22Rv1 (cell line): ENCODE measurements around the gene EEA1.

Experiments used
- ZFX ChIP-seq: fragments of 450-650 bp; IDR thresholded peaks from 2 replicates; pipeline ENCODE4 v1.6.1; 2017; ENCODE audit warnings: antibody characterized with exemption, borderline replicate concordance
- TF ChIP-seq, protein P1 (sequence below): fragments of 450-650 bp; IDR thresholded peaks from 2 replicates; pipeline ENCODE4 v1.5.1; 2017; ENCODE audit warnings: mild to moderate bottlenecking

DNA sequence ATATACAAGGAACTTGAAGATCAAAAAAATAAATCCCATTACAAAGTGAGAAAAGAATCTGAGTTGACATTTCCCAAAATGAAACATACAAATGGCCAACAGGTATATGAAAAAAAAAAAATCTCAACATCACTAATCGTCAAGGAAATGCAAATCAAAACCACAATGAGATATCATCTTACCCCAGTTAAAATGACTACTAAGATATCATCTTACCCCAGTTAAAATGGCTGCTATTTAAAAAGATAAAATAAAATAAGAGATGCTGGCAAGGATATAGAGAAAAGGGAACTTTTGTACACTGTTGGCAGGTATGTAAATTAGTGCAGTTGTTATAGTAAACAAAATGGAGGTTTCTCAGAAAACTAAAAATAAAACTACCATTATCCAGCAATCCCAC, 181.9 kb downstream of the EEA1 start:
- TF ChIP-seq, protein P1, sequence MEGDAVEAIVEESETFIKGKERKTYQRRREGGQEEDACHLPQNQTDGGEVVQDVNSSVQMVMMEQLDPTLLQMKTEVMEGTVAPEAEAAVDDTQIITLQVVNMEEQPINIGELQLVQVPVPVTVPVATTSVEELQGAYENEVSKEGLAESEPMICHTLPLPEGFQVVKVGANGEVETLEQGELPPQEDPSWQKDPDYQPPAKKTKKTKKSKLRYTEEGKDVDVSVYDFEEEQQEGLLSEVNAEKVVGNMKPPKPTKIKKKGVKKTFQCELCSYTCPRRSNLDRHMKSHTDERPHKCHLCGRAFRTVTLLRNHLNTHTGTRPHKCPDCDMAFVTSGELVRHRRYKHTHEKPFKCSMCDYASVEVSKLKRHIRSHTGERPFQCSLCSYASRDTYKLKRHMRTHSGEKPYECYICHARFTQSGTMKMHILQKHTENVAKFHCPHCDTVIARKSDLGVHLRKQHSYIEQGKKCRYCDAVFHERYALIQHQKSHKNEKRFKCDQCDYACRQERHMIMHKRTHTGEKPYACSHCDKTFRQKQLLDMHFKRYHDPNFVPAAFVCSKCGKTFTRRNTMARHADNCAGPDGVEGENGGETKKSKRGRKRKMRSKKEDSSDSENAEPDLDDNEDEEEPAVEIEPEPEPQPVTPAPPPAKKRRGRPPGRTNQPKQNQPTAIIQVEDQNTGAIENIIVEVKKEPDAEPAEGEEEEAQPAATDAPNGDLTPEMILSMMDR = no peak
- TF ChIP-seq ZFX = no peak
